Esophagus squamous epithelium (tissue), 5 donors: ENCODE measurements around the gene PLA2G15. TPM values are rescaled to one million over a fixed set of nuclear protein-coding genes. Genes with fewer than 3 reads are reported as not detected.

ENCODE experiments used
- DNase-seq: peaks from one replicate; lab custom pipeline; 2025; lab: John Stamatoyannopoulos, UW
- H3K27ac ChIP-seq, 4 donors: fragments of 200-600 bp; sonication (generic); one replicate each; pipeline ENCODE4 v1.5.1; 2016 to 2019; ENCODE audit warnings: mild to moderate bottlenecking in 1 of 4
- H3K27me3 ChIP-seq, 4 donors: fragments of 200-600 bp; sonication (generic); 1 replicate in 3 of 4; 2 replicates in 1 of 4; pipeline versions ENCODE4 v1.5.1 to v1.6.0; 2017 to 2021; ENCODE audit warnings: antibody characterized with exemption in 1 of 4
- H3K36me3 ChIP-seq, 3 donors: fragments of 200-600 bp; sonication (generic); one replicate each; pipeline ENCODE4 v1.5.1; 2016 to 2019
- H3K4me1 ChIP-seq, 3 donors: fragments of 200-600 bp; sonication (generic); one replicate each; pipeline ENCODE4 v1.5.1; 2017 to 2019
- H3K4me3 ChIP-seq, 4 donors: fragments of 200-600 bp; sonication (generic); 1 replicate in 3 of 4; 2 replicates in 1 of 4; pipeline ENCODE4 v1.5.1; 2016 to 2019; ENCODE audit warnings: mild to moderate bottlenecking in 2 of 4, moderate library complexity in 1 of 4
- H3K9me3 ChIP-seq, 3 donors: fragments of 200-600 bp; sonication (generic); one replicate each; pipeline ENCODE4 v1.5.1; 2016 to 2019
- POLR2A ChIP-seq, 4 donors: fragments of 450-650 bp; IDR thresholded peaks; one replicate each; pipeline ENCODE4 v1.6.1; 2017; ENCODE audit warnings: antibody characterized with exemption in 4 of 4, mild to moderate bottlenecking in 4 of 4, moderate library complexity in 3 of 4
- WGBS, 2 donors: methylation state at CpG; one replicate each; pipeline ENCODE4 v1.1.5; 2018; 5-methylcytosine and 5-hydroxymethylcytosine counted together
- intact Hi-C: fragments of 100-400 bp; cut with DNase I; formaldehyde crosslinking; loops from one replicate; pipeline ENCODE4 v1.15.0; 2022
- total RNA-seq, 4 donors: library from RNA; depleted of rRNA; stranded (reverse); fragments of >200 nt; gene quantifications; one replicate each; pipeline ENCODE4 v1.1.0, GENCODE V29; 2016
- TF ChIP-seq, protein P1 (sequence below), 6 experiments: fragments of 450-650 bp in 4 of 6; fragments of 200-600 bp in 2 of 6; sonication (generic) in 2 of 6; IDR thresholded peaks; one replicate each; pipeline ENCODE4 v1.5.1; 2016 to 2019; ENCODE audit warnings: antibody characterized with exemption in 6 of 6, mild to moderate bottlenecking in 4 of 6, moderate library complexity in 4 of 6
- donor health status: DM: yes; HTN: yes; CAD: no.

The PLA2G15 gene
- total RNA-seq, 4 donors from 2014 or later, result 3.3 to 9.8 (median 6.6) TPM

DNA sequence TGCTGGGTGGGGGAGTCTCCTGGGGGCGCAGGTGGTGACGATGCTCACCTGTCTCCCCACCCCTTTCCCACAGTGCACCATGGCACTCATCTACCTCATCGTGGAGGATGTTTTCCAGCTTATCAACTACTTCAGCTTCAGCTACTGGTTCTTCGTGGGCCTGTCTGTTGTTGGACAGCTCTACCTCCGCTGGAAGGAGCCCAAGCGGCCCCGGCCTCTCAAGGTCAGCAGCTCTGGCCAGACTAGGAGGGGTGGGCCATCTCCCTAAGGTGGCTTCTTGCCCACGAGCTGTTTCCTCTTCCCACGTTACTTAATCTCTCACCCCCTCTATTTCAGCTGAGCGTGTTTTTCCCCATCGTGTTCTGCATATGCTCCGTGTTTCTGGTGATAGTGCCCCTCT lies 51.1 kb downstream of the PLA2G15 start:
- no peak overlapping the region for H3K27ac ChIP-seq
- 85 to 87% methylated on average over 12 of the region's 12 CpGs for whole genome bisulfite sequencing, 2 donors
- intact Hi-C loops, result loop anchor here (10.0 kb wide), 1 partner anchor 59 kb away; no protein-coding TSS in a partner anchor

DNA sequence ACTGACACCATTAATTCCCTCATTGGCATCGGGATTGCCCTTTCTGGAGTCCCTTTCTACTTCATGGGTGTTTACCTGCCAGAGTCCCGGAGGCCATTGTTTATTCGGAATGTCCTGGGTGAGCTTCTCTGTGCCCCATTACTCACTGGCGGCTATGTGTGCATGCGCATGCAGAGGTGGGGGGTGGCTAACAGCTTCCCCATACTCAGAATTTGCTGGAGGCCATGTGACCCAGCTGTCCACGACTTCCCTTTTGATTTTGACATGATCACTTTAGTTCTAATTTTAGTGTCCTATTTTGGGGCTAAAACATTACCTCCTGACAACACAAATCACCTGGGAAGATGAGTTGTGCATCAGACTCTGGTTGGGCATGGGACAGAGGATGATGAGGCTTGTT lies 51.5 kb downstream of the PLA2G15 start:
- WGBS, 2 donors, result 79 to 84% methylated on average over 4 to 6 of the region's 6 CpGs
- no peak overlapping the region for H3K27ac ChIP-seq

More for the DNA sequence above, 51.1 kb downstream of the PLA2G15 start:
- Histone ChIP-seq H3K4me3 (no peak overlapping the region), H3K27me3 (no peaks in the 10 kb centered on the region), H3K9me3 (no peaks in the 10 kb centered on the region), H3K4me1 (peaks cover 0 to 30% (median 27%) of the 10 kb centered on the region in 3 donors), H3K36me3 (peaks cover 12 to 100% (median 36%) of the 10 kb centered on the region in 3 donors)
- no peak for TF ChIP-seq POLR2A (IDR thresholded peaks at IDR 0.05)
- TF ChIP-seq, protein P1, sequence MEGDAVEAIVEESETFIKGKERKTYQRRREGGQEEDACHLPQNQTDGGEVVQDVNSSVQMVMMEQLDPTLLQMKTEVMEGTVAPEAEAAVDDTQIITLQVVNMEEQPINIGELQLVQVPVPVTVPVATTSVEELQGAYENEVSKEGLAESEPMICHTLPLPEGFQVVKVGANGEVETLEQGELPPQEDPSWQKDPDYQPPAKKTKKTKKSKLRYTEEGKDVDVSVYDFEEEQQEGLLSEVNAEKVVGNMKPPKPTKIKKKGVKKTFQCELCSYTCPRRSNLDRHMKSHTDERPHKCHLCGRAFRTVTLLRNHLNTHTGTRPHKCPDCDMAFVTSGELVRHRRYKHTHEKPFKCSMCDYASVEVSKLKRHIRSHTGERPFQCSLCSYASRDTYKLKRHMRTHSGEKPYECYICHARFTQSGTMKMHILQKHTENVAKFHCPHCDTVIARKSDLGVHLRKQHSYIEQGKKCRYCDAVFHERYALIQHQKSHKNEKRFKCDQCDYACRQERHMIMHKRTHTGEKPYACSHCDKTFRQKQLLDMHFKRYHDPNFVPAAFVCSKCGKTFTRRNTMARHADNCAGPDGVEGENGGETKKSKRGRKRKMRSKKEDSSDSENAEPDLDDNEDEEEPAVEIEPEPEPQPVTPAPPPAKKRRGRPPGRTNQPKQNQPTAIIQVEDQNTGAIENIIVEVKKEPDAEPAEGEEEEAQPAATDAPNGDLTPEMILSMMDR (IDR thresholded peaks at IDR 0.05), result no peak
- DNase-seq, result no peak

DNA sequence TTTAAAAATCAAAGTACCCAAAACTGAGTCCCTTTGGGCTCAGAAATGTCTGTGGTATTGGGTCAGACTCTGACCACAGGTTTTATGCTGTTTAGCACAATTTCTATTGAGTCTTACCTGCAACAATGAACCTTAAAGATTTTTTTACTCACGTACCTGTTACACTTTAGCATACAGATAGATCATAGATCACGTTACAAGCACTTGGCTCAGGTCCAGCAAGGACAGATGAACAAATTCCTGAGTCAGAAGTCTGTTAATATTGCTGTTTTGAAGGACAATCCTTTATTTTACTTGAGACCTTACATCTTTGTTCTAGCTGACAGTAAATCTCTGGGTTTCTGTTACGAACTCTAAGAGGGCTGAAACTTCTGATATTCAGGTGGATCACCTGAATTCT lies 52.7 kb downstream of the PLA2G15 start:
- WGBS, 2 donors, result 51 to 62% methylated on average over 3 of the region's 3 CpGs
- Histone ChIP-seq H3K36me3 (peaks cover 14 to 100% (median 46%) of the 10 kb centered on the region in 3 donors), H3K27me3 (no peaks in the 10 kb centered on the region), H3K4me1 (peaks cover 0 to 30% (median 27%) of the 10 kb centered on the region in 3 donors), H3K27ac (peak overlapping the region in 2 of 4 donors; percentile 69 to 70), H3K9me3 (no peaks in the 10 kb centered on the region), H3K4me3 (no peak overlapping the region)
- intact Hi-C loops, result loop anchor here (10.0 kb wide), 1 partner anchor 57 kb away; no protein-coding TSS in a partner anchor
- no peak for DNase-seq
- TF ChIP-seq, protein P1 (IDR thresholded peaks at IDR 0.05), result no peak
- no peak for TF ChIP-seq POLR2A (IDR thresholded peaks at IDR 0.05)

More for the DNA sequence above, 51.5 kb downstream of the PLA2G15 start:
- intact Hi-C loops, result loop anchor here (10.0 kb wide), 1 partner anchor 58 kb away; no protein-coding TSS in a partner anchor
- H3K27me3 ChIP-seq, result no peaks in the 10 kb centered on the region
- H3K4me1 ChIP-seq, result peaks cover 0 to 30% (median 27%) of the 10 kb centered on the region in 3 donors
- DNase-seq, result no peak
- H3K36me3 ChIP-seq, result peaks cover 14 to 100% (median 39%) of the 10 kb centered on the region in 3 donors
- no peaks in the 10 kb centered on the region for H3K9me3 ChIP-seq
- TF ChIP-seq POLR2A (IDR thresholded peaks at IDR 0.05), result no peak
- TF ChIP-seq, protein P1 (IDR thresholded peaks at IDR 0.05), result no peak
- H3K4me3 ChIP-seq, result no peak overlapping the region

DNA sequence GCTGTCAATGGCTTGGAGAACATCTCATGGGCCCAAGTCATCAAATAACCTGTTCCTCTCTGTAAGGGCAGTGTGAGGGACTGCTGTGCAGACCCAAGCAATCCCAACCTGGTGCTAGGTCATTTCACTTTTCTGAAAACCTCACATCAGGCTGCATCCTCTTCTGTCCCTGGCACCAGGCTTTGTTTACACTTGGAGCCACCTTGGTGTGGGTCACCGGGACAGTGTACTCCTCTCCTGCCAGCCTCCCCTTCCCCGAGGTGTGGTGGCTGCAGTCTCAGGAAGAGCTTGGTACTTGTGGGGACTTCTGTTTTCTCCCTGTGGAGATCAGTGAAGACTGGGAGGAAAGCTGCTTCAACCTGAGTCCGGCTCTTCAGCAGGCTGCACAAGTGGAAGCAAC lies 53.1 kb downstream of the PLA2G15 start:
- intact Hi-C loops, result loop anchor here (10.0 kb wide), 1 partner anchor 56 kb away; no protein-coding TSS in a partner anchor
- H3K4me1 ChIP-seq, result peaks cover 0 to 30% (median 27%) of the 10 kb centered on the region in 3 donors
- H3K27me3 ChIP-seq, result no peaks in the 10 kb centered on the region
- H3K36me3 ChIP-seq, result peaks cover 14 to 100% (median 50%) of the 10 kb centered on the region in 3 donors
- no peak for DNase-seq
- TF ChIP-seq, protein P1 (IDR thresholded peaks at IDR 0.05), result no peak
- TF ChIP-seq POLR2A (IDR thresholded peaks at IDR 0.05), result no peak
- 84 to 100% methylated on average over 1 to 3 of the region's 3 CpGs for WGBS, 2 donors
- H3K9me3 ChIP-seq, result no peaks in the 10 kb centered on the region
- peak overlapping the region; percentile 49 to 70 (median 67) for H3K27ac ChIP-seq
- H3K4me3 ChIP-seq, result no peak overlapping the region

DNA sequence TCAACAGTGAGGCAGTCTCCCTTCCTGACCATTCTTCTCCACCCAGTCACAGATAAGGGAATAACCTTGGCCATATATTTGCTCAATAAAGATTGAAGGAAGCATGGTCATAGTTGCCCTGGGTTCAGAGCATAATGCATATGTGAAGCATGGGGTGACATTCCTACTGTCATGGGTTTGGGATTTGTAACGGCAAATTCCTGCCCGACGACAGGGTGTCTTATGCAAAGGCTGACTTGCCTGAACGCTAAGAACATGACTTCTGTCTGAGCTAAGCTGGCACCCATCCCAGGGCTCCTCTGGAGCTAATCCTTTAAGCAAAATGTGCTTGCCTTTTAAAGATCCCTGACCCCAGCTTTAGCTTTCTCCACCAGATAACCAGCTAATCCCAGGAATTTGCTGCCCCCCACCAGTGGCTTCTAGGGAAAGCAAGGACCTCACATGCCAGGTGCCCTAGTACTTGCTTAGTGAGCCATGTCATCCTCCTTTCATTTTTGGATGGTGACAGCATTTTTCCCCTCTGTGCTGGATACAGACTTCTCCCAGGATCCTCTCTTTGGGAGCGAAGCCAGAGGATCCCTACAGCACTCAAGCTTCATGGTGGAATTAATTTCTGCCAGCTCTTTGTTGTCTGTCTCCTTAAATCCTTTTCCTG lies 53.9 kb downstream of the PLA2G15 start:
- Histone ChIP-seq H3K4me3 (no peak overlapping the region), H3K27ac (peak overlapping the region; percentile 49 to 70 (median 67)), H3K9me3 (no peaks in the 10 kb centered on the region), H3K36me3 (peaks cover 14 to 100% (median 51%) of the 10 kb centered on the region in 3 donors), H3K4me1 (peaks cover 0 to 30% (median 27%) of the 10 kb centered on the region in 3 donors), H3K27me3 (no peaks in the 10 kb centered on the region)
- TF ChIP-seq POLR2A (IDR thresholded peaks at IDR 0.05), result no peak
- TF ChIP-seq, protein P1 (IDR thresholded peaks at IDR 0.05), result no peak
- no peak for DNase-seq
- intact Hi-C loops, result loop anchor here (10.0 kb wide), 1 partner anchor 56 kb away; no protein-coding TSS in a partner anchor
- 22 to 30% methylated on average over 5 of the region's 5 CpGs for WGBS, 2 donors
